HG03354 (cell line): ENCODE measurements around the gene CBLB.

Source experiments
- ATAC-seq: cut with Tn5 transposase; IDR thresholded peaks from one replicate; pipeline ENCODE4 v1.9.1; 2021; ENCODE audit warnings: mild to moderate bottlenecking; ENCODE audit not compliant: unreplicated experiment, poor library complexity, severe bottlenecking

Gene CBLB

GRCh38 chr3:105850593-105850992 lies 18.2 kb downstream of the CBLB start:
- ATAC-seq = no peak

- no peak for ATAC-seq
Measured at GRCh38 chr3:105848821-105849220, 20.0 kb downstream of the CBLB start.

- ATAC-seq = no peak
Measured at GRCh38 chr3:105847865-105848264, 20.9 kb downstream of the CBLB start.

- ATAC-seq = no peak
Measured at GRCh38 chr3:105847452-105847851, 21.4 kb downstream of the CBLB start.

- ATAC-seq = no peak
Measured at GRCh38 chr3:105846809-105847208, 22.0 kb downstream of the CBLB start.

GRCh38 chr3:105845488-105845887 lies 23.3 kb downstream of the CBLB start:
- no peak for ATAC-seq

- no peak for ATAC-seq
Measured at GRCh38 chr3:105844704-105845103, 24.1 kb downstream of the CBLB start.

- ATAC-seq = no peak
Measured at GRCh38 chr3:105843994-105844393, 24.8 kb downstream of the CBLB start.

- no peak for ATAC-seq
Measured at GRCh38 chr3:105842943-105843342, 25.9 kb downstream of the CBLB start.

- no peak for ATAC-seq
Measured at GRCh38 chr3:105842449-105842848, 26.4 kb downstream of the CBLB start.

GRCh38 chr3:105837947-105838346 lies 30.9 kb downstream of the CBLB start:
- ATAC-seq = no peak

- peak; percentile 98 for ATAC-seq
Measured at GRCh38 chr3:105837143-105837740, 31.6 kb downstream of the CBLB start.

GRCh38 chr3:105836533-105836932 lies 32.3 kb downstream of the CBLB start:
- ATAC-seq = peak; percentile 48

GRCh38 chr3:105835606-105836005 lies 33.2 kb downstream of the CBLB start:
- no peak for ATAC-seq

GRCh38 chr3:105834768-105835167 lies 34.0 kb downstream of the CBLB start:
- ATAC-seq = no peak

GRCh38 chr3:105832644-105833043 lies 36.2 kb downstream of the CBLB start:
- ATAC-seq = no peak

GRCh38 chr3:105830836-105831235 lies 38.0 kb downstream of the CBLB start:
- ATAC-seq = peak; percentile 55

- no peak for ATAC-seq
Measured at GRCh38 chr3:105829871-105830622, 38.8 kb downstream of the CBLB start.

GRCh38 chr3:105829229-105829628 lies 39.6 kb downstream of the CBLB start:
- ATAC-seq = no peak

GRCh38 chr3:105828703-105829102 lies 40.1 kb downstream of the CBLB start:
- ATAC-seq = no peak

GRCh38 chr3:105827959-105828358 lies 40.9 kb downstream of the CBLB start:
- no peak for ATAC-seq
